HG03575 (cell line): Measurements from ENCODE around the gene RIOK2.
"Not testable (repeated sequence)": the region's sequence is repeated elsewhere in the genome, so short reads cannot be mapped to it uniquely, and the experiment has no call there.

Experiments
- ATAC-seq: cut with Tn5 transposase; IDR thresholded peaks from one replicate; pipeline ENCODE4 v1.9.1; 2021; ENCODE audit not compliant: unreplicated experiment, insufficient number of reproducible peaks, low FRiP score; ENCODE audit errors: extremely low read depth

Gene RIOK2

DNA sequence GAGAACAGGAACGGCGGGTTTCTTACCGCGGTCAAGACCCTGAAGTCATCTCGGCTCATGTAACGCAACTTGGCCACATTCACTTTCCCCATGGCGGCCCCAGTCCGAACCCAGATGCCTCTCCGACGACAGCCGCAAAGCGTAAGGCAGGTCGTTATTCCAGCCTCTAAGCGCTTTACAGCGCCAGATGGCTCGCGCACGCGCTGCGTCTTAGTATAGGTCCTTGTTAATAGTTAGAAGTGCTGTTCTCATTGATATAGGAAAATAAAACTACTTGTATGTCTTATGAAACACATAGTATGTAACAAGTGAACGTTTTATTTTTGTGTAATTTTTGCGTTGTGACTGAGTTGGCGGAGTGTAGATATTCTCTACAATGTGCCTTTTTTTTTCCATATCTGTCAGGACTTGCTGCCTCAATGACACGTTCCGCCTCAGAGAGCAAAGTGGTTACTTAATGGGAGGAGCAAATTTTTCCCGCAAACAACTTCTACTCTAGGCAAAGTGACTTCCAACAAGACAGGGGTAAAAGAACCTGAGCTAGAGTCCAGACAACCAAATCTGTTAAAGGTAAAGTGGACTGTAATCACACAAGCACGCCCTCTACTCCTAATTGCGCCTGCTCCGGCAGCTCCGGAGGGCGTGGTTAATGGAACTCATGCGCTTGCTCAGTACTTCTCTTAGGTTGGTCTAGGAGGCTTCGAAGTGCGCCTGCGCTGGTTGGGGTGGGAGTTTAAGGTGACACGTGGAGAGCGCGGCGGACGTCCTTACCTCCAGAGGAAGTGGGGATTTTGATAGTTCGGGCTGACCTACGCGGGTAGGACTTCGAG lies at the start of gene RIOK2:
RIOK2 (minus strand) TSS at position 148 of the 830 bp plus-strand sequence; CDS start at position 92, 56 bp downstream.
- peak; percentile 75 for ATAC-seq

- ATAC-seq: no peak
Measured at GRCh38 chr5:97231025-97231636, 48.1 kb upstream of the RIOK2 start.

- ATAC-seq: no peak
Measured at GRCh38 chr5:97229688-97230285, 46.7 kb upstream of the RIOK2 start.

- no peak for ATAC-seq
Measured at GRCh38 chr5:97229196-97229595, 46.1 kb upstream of the RIOK2 start.

DNA sequence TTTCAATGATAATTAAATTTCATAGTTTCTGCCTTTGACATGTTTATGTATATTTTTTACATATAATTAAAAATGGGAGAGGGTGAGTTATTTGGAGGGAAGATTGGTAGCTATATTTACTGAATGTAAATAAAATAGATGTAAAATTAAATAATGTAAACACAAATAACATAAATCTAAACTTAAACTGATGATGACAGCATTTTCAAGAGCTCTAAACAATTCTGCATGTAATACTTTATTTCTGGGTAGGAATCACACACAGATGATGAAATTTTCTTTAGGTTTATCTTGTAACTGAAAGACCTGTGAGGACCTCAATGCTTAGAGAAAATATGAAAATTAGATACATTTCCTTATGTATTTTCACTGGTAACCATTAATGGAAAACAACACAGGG lies 42.2 kb upstream of the RIOK2 start:
- no peak for ATAC-seq

DNA sequence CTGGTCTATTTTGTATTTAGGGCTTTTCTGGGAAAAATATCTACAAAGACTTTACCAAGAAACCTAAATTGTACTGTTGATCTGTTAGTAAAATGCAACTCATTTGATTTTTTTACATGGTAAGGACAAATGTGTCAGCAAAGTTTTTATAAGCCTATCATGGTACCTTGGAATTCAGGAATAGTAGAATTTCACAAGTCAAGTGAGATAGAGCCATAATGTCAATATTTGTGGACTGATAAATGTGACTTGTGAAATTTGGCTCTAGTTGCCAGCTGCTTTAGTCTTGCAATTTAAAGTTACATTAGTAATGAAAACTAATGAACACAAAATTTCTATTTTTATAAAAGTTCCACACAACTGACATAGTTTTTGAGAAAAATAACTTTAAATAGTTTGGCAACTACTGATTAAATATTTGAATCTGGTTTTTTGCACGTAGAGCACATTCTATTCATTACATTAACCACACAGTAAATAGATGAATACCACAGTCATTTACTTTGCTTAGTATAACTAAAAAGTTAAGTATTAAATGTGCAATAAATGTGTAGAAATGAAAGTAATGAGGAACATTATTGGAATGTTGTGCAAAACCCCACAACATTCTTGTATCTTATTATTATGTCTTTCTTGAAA lies 41.2 kb upstream of the RIOK2 start:
- ATAC-seq: no peak

GRCh38 chr5:97223596-97223995 lies 40.5 kb upstream of the RIOK2 start:
- ATAC-seq: no peak

DNA sequence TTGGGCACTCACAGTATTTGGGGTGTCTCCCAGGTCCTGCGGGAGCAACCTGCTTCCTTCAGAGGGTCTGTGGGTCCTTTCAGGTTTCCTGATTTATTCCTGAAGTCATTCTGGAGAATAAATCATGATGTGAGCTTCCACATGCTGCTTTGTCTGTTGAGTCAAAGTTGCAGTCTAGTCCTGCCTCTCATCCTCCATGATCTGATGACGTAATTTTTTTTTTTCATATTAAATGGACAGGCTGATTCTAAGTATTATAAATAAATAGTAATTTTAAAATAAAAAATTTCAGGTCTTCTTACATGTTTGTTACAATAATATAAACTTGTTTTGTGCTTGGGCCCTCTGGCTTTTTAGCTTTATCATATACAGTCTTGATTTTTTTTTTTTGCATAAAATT lies 26.3 kb upstream of the RIOK2 start:
- no peak for ATAC-seq

- ATAC-seq: no peak
Measured at GRCh38 chr5:97208714-97209113, 25.7 kb upstream of the RIOK2 start.

DNA sequence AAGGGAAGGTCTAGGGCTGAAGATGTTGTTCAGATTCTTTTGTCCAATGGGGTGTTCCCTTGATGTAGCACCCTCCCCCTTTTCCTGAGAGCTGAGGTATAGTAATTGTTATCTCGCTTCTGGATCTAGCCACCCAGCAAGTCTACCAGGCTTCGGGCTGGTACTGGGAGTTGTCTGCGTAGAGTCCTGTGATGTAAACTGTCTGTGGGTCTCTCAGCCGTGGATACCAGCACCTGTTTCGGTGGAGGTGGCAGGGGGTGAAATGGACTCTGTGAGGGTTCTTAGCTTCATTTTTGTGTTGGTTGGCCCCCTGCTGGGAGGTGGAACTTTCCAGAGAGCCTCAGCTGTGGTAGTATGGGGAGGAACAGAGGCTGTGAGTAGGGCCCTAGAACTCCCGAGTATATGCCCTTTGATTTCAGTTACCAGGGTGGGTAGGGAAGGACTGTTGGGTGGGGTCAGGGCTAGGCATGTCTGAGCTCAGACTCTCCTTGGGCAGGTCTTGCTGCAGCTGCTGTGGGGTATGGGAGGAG lies 25.2 kb upstream of the RIOK2 start:
- ATAC-seq: no peak

DNA sequence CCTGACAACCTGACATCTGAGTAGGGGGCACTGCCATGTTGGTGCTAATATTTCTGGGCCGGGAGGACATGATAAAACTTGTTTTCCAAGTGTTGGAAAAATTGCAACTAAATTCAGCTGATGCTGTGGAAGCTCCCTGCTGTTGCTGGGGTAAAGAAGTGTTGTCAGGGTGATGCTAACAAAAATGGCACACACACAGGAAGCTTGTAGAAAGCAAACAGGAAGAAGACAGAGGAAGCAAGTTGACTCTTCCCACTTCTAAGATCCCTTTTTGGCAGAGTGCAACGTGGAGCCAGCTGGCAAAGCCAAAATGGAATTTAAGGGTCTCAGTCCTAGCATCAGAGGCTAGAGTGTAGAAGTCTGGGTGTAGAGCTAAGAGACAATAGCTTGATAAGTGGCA lies 11.3 kb upstream of the RIOK2 start:
- no peak for ATAC-seq

DNA sequence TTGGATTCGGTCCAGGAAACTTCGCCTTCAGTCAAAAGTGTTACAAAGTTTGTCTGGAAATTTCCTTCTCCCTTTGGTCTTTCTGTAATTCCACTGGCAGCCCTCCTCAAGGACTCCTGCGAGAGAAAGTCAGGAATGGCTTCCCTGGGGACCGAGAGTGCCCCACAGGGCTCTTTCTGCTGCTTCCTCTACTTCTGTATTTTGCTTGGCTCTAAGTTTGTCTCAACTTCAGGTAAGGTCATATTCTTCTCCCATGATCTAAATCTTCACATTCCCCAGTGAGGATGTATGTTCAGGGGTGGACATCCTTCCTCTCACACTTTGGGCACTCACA lies 10.3 kb upstream of the RIOK2 start:
- ATAC-seq: no peak

DNA sequence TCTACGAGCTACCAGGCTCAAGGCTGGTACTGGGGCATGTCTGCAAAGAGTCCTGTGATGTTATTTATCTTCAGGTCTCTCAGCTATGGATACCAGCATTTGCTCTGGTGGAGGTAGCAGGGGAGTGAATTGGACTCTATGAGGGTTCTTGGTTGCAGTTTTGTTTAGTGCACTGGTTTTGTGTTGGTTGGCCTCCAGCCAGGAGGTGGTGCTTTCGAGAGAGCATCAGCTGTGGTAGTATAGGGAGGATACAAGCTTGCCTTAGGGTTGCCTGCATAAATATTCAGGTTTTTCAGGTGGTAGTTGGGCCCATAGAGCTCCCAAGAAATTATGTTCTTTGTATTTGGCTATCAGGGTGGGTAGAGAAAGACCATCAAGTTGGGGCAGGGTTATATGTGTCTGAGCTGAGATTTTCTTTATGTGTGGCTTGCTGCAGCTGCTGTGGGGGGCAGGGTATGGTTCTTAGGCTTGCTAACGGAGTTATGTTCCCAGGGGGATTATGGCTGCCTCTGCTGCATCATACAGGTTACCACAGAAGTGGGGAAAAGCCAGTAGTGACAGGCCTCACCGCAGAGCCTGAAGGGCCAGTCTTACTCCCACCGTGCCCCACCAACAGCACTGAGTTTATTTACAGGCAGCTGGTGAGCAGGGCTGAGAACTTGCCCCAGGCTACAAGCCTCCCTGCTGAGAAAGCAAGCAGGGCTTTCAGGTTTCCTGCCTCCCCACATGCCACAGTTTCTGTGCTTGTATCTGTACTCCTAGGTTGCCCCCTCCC lies 9.7 kb upstream of the RIOK2 start:
- ATAC-seq: no peak

GRCh38 chr5:97191893-97192292 lies 8.8 kb upstream of the RIOK2 start:
- ATAC-seq: no peak

DNA sequence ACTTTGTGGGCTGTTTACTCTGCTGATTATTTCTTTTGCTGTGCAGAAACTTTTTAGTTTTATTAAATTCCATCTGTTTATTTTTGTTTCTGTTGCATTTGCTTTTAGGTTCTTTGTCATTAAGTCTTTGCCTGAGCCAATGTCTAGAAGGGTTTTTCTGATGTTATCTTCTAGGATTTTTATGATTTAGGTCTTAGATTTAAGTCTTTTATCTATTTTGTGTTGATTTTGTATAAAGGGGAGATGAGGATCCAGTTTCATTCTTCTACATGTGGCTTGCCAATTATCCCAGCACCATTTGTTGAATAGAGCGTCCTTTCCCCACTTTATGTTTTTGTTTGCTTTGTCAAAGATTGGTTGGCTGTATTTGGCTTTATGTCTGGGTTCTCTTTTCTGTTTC lies 6.5 kb upstream of the RIOK2 start:
- not testable (repeated sequence) for ATAC-seq

DNA sequence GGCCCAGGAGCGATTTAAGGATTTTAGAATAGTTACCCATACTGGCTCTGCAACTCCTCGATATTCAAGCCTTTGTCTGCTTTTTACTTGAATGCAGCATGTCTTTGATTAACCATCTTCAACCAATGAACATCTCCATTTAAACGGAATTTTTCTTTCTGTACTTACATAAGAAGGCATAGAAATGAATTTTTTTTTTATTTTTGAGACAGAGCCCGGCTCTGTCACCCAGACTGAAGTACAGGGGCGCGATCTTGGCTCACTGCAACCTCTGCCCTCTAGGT lies 825 bp upstream of the RIOK2 start:
- ATAC-seq: no peak

DNA sequence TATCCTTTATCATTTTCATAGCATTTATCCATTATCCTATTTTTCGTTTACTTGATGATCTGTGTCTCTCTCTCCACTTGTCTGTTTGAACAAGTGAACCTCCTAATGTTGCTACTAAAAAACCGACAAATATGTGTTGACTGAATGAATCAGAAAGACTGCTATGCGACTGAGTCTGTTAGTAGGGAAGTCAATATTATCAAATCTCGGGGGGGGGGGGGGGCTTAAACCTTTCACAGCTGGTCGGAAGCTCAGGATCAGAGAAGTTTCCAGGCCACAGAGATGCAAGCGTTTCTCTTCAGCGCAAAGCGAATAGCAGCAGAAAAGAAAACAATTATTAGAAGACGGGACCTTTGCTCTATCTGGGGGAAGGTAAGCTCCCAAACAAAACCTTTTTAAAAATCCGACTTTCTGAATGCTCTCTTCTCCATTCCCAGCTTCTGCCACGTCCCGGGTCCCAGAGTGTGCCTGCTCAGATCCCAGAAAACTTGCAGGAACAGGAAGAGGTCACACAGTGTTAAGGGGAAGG lies 412 bp downstream of the RIOK2 start:
- ATAC-seq: no peak

GRCh38 chr5:97181856-97182545 lies 1.0 kb downstream of the RIOK2 start:
- ATAC-seq: no peak
